CD14-positive monocyte (primary cell): ENCODE measurements around the gene IGF2BP2. TPM values are rescaled to one million over a fixed set of nuclear protein-coding genes. Genes with fewer than 3 reads are reported as not detected.

ENCODE experiments used
- DNase-seq, 3 donors: peaks; one replicate each; pipeline ENCODE4 v3.0.0-alpha.2; 2011 to 2022
- H2AFZ ChIP-seq: 2 replicates; pipeline ENCODE4 v1.6.0; 2012; ENCODE audit warnings: mild to moderate bottlenecking, low read depth, low read length, inconsistent platforms; ENCODE audit not compliant: insufficient read depth, poor library complexity, severe bottlenecking
- H3K27ac ChIP-seq, 2 donors: 1 replicate in 1 of 2; 2 replicates in 1 of 2; pipeline ENCODE4 v1.5.1; 2012 to 2013; ENCODE audit warnings: low read length in 2 of 2, control low read depth in 1 of 2, inconsistent platforms in 1 of 2, low read depth in 1 of 2, mild to moderate bottlenecking in 1 of 2
- H3K27me3 ChIP-seq, 2 donors: one replicate each; pipeline versions ENCODE4 v1.6.0 to v1.6.1; 2011 to 2013; ENCODE audit warnings: low read length in 2 of 2; ENCODE audit not compliant: control insufficient read depth in 2 of 2, insufficient read depth in 2 of 2
- H3K36me3 ChIP-seq, 2 donors: replicated peaks in 1 of 2; 1 replicate in 1 of 2; 2 replicates in 1 of 2; pipeline versions ENCODE4 v1.5.1 to v1.6.1; 2012 to 2013; ENCODE audit warnings: low read length in 2 of 2, control low read depth in 1 of 2, inconsistent platforms in 1 of 2, mild to moderate bottlenecking in 1 of 2; ENCODE audit not compliant: insufficient read depth in 2 of 2, control insufficient read depth in 1 of 2
- H3K4me1 ChIP-seq, 2 donors: 1 replicate in 1 of 2; 2 replicates in 1 of 2; pipeline versions ENCODE4 v1.5.1 to v1.6.1; 2012 to 2013; ENCODE audit warnings: low read length in 2 of 2, control low read depth in 1 of 2, inconsistent platforms in 1 of 2, mild to moderate bottlenecking in 1 of 2, moderate library complexity in 1 of 2; ENCODE audit not compliant: insufficient read depth in 2 of 2, control insufficient read depth in 1 of 2
- H3K4me2 ChIP-seq: replicated peaks from 2 replicates; pipeline ENCODE3; 2012; ENCODE audit warnings: low read length, moderate library complexity, mild to moderate bottlenecking; ENCODE audit not compliant: poor library complexity, severe bottlenecking; ENCODE audit errors: extremely low read depth
- H3K4me3 ChIP-seq, 3 experiments: fragments of 200-600 bp in 1 of 3; sonication (generic) in 1 of 3; replicated peaks in 1 of 3; 1 replicate in 2 of 3; 2 replicates in 1 of 3; pipeline ENCODE4 v1.5.1; 2011 to 2013; ENCODE audit warnings: low read length in 3 of 3, mild to moderate bottlenecking in 3 of 3, control low read depth in 2 of 3, low read depth in 2 of 3, inconsistent platforms in 1 of 3, moderate library complexity in 1 of 3
- H3K79me2 ChIP-seq: 2 replicates; pipeline ENCODE4 v1.6.0; 2012; ENCODE audit warnings: mild to moderate bottlenecking, control low read depth, inconsistent platforms, low read length, moderate library complexity; ENCODE audit not compliant: insufficient read depth
- H3K9ac ChIP-seq: 2 replicates; pipeline ENCODE4 v1.6.0; 2017; ENCODE audit warnings: low read length, mild to moderate bottlenecking; ENCODE audit not compliant: insufficient read depth, poor library complexity, severe bottlenecking
- H3K9me3 ChIP-seq, 2 donors: replicated peaks in 1 of 2; 1 replicate in 1 of 2; 2 replicates in 1 of 2; pipeline versions ENCODE4 v1.5.1 to v1.6.1; 2012 to 2013; ENCODE audit warnings: low read length in 2 of 2, control low read depth in 1 of 2; ENCODE audit not compliant: control insufficient read depth in 1 of 2, insufficient read depth in 1 of 2
- H4K20me1 ChIP-seq: 2 replicates; pipeline ENCODE4 v1.6.0; 2012; ENCODE audit warnings: mild to moderate bottlenecking, low read length, control low read depth, moderate library complexity; ENCODE audit not compliant: insufficient read depth
- H3K27ac Mint-ChIP-seq, 7 donors: one replicate each; pipeline ENCODE4 v1.8.0; 2020; ENCODE audit warnings: mild to moderate bottlenecking in 7 of 7, mixed read lengths in 7 of 7, moderate library complexity in 6 of 7, inconsistent platforms in 2 of 7
- H3K27me3 Mint-ChIP-seq, 3 donors: one replicate each; pipeline ENCODE4 v1.8.0; 2021 to 2022; ENCODE audit warnings: low read depth in 3 of 3, mild to moderate bottlenecking in 3 of 3, mixed read lengths in 3 of 3, moderate library complexity in 3 of 3, inconsistent platforms in 1 of 3
- H3K36me3 Mint-ChIP-seq, 2 donors: one replicate each; pipeline ENCODE4 v1.8.0; 2020; ENCODE audit warnings: mixed read lengths in 2 of 2, inconsistent platforms in 1 of 2, mild to moderate bottlenecking in 1 of 2
- H3K4me1 Mint-ChIP-seq: one replicate; pipeline ENCODE4 v1.8.0; 2020; ENCODE audit warnings: mild to moderate bottlenecking, mixed read lengths
- H3K4me3 Mint-ChIP-seq, 2 donors: one replicate each; pipeline ENCODE4 v1.8.0; 2020; ENCODE audit warnings: mild to moderate bottlenecking in 2 of 2, mixed read lengths in 2 of 2, moderate library complexity in 1 of 2
- H3K9me3 Mint-ChIP-seq, 7 donors: one replicate each; pipeline ENCODE4 v1.8.0; 2020 to 2022; ENCODE audit warnings: mixed read lengths in 7 of 7, mild to moderate bottlenecking in 6 of 7, moderate library complexity in 6 of 7, inconsistent platforms in 2 of 7
- WGBS: methylation state at CpG from one replicate; pipeline ENCODE4 v1.1.5; 2013; ENCODE audit warnings: missing lambda C conversion rate; ENCODE audit not compliant: insufficient coverage; 5-methylcytosine and 5-hydroxymethylcytosine counted together
- intact Hi-C, 2 donors: fragments of 100-400 bp; cut with micrococcal nuclease; formaldehyde crosslinking; loops; one replicate each; pipeline versions ENCODE4 v1.15.0 to v1.15.1; 2023
- polyA plus RNA-seq, 3 donors: library from polyadenylated mRNA; depleted of rRNA in 1 of 3; unstranded in 2 of 3; stranded (reverse) in 1 of 3; fragments of 300-500 nt in 2 of 3; fragments of >200 nt in 1 of 3; fragmentation: Illumina TruSeq in 2 of 3; gene quantifications; 1 replicate in 2 of 3; 2 replicates in 1 of 3; pipeline ENCODE4 v1.2.3, GENCODE V29; 2012 to 2021
- TF ChIP-seq, protein P1 (sequence below): fragments of 200-600 bp; IDR thresholded peaks from one replicate; pipeline ENCODE4 v1.8.0; 2022; ENCODE audit warnings: antibody characterized with exemption, mild to moderate bottlenecking

Gene IGF2BP2
- polyA plus RNA-seq, 3 donors = 0.78 to 2.8 (median 1.00) TPM

DNA sequence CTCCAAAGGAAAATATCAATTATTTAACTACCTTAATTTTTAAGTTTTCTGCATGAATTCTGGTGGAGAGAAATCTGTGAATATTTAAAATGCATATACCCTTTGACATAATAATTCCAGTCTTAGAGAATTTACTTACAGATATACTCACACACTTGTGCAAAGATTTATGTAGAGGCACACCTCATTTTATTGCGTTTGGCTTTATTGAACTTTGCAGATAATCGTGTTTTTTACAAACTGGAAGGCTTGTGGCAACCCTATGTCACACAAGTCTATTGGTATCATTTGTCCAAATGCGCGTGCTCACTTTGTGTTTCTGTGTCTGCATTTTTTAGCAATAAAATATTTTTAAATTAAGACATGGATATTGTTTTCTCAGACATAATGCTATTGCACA is 157.3 kb downstream of the IGF2BP2 start:
- TF ChIP-seq, protein P1, sequence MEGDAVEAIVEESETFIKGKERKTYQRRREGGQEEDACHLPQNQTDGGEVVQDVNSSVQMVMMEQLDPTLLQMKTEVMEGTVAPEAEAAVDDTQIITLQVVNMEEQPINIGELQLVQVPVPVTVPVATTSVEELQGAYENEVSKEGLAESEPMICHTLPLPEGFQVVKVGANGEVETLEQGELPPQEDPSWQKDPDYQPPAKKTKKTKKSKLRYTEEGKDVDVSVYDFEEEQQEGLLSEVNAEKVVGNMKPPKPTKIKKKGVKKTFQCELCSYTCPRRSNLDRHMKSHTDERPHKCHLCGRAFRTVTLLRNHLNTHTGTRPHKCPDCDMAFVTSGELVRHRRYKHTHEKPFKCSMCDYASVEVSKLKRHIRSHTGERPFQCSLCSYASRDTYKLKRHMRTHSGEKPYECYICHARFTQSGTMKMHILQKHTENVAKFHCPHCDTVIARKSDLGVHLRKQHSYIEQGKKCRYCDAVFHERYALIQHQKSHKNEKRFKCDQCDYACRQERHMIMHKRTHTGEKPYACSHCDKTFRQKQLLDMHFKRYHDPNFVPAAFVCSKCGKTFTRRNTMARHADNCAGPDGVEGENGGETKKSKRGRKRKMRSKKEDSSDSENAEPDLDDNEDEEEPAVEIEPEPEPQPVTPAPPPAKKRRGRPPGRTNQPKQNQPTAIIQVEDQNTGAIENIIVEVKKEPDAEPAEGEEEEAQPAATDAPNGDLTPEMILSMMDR = no peak
- peaks cover 0 to 5% (median 0%) of the 10 kb centered on the region in 3 donors for H3K27me3 Mint-ChIP-seq
- Histone ChIP-seq H3K27ac (no peak overlapping the region), H2AFZ (no peak overlapping the region), H3K4me1 (no peaks in the 10 kb centered on the region), H3K4me2 (no peak overlapping the region), H3K79me2 (no peaks in the 10 kb centered on the region), H3K9me3 (no peaks in the 10 kb centered on the region), H3K36me3 (peaks cover 6 to 41% of the 10 kb centered on the region in 2 donors), H4K20me1 (no peaks in the 10 kb centered on the region), H3K4me3 (no peak overlapping the region), H3K9ac (no peak overlapping the region), H3K27me3 (no peaks in the 10 kb centered on the region)
- DNase-seq = no peak
- peaks cover 0 to 2% (median 0%) of the 10 kb centered on the region in 7 donors for H3K9me3 Mint-ChIP-seq
- 92% methylated on average over 2 of the region's 4 CpGs for WGBS
- H3K4me3 Mint-ChIP-seq = no peak overlapping the region
- intact Hi-C loops = no loop called here
- H3K4me1 Mint-ChIP-seq = no peaks in the 10 kb centered on the region
- H3K36me3 Mint-ChIP-seq = peaks cover 18 to 35% of the 10 kb centered on the region in 2 donors
- no peak overlapping the region for H3K27ac Mint-ChIP-seq

DNA sequence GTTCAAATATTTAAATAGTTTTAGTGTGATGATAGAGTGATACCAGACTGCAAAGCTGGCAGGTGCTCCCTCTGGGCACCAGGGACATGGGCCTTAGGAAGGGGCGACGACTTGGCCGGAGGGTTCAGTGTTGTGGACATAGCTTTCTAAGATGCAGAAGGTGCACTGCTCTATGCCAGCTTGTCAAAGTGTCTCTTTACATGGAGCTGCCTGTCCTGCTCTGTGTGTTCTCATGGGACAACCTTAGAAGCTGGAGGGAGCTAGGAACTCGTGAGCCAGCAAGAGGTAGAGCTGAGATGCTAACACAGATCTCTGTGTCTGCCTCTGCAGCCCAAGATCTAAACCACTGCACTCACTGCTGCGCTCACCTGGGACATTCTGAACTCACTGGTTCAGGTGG is 160.9 kb downstream of the IGF2BP2 start:
- Histone ChIP-seq H3K27ac (no peak overlapping the region), H2AFZ (no peak overlapping the region), H3K4me2 (no peak overlapping the region), H3K4me1 (peaks cover 0 to 4% of the 10 kb centered on the region in 2 donors), H3K27me3 (no peaks in the 10 kb centered on the region), H3K4me3 (no peak overlapping the region), H3K9me3 (no peaks in the 10 kb centered on the region), H4K20me1 (no peaks in the 10 kb centered on the region), H3K9ac (no peak overlapping the region), H3K79me2 (no peaks in the 10 kb centered on the region), H3K36me3 (peaks cover 0 to 22% of the 10 kb centered on the region in 2 donors)
- Mint-ChIP-seq H3K36me3 (peaks cover 11 to 19% of the 10 kb centered on the region in 2 donors), H3K27ac (no peak overlapping the region), H3K4me3 (no peak overlapping the region), H3K4me1 (peaks cover 5% of the 10 kb centered on the region), H3K27me3 (peaks cover 0 to 5% (median 1%) of the 10 kb centered on the region in 3 donors), H3K9me3 (peaks cover 0 to 5% (median 0%) of the 10 kb centered on the region in 7 donors)
- intact Hi-C loops = loop anchor here (5.0 kb wide), 1 partner anchor 103 kb away; no protein-coding TSS in a partner anchor
- DNase-seq = no peak
- TF ChIP-seq, protein P1 = no peak
- WGBS = no CpG with 5 or more reads among the region's 5 CpGs
